ENCODE data around the gene TMEM72. TPM values are rescaled to one million over a fixed set of nuclear protein-coding genes. Genes with fewer than 3 reads are reported as not detected.

Gene TMEM72
- total RNA-seq, 3 donors from 2014 or later: 14.9 to 40.6 (median 17.4) TPM

- H3K9me3 ChIP-seq: no peaks in the 10 kb centered on the region
- peaks cover 2% of the 10 kb centered on the region for H3K4me1 ChIP-seq (ENCODE audit: low read depth)
- no peaks in the 10 kb centered on the region for H3K36me3 ChIP-seq (ENCODE audit: low read depth)
- no peak for DNase-seq
- H3K4me3 ChIP-seq: no peak overlapping the region
- no peak for TF ChIP-seq CTCF (IDR thresholded peaks at IDR 0.05)
- intact Hi-C loops (cut with DNase I, micrococcal nuclease): no loop called here
- no peak for ATAC-seq
These were observed 17.3 kb downstream of the TMEM72 start for GRCh38 chr10:44928462-44928861.

- DNase-seq: no peak
- H3K4me3 ChIP-seq: no peak overlapping the region
- H3K4me1 ChIP-seq (ENCODE audit: low read depth): peaks cover 2% of the 10 kb centered on the region
- no peaks in the 10 kb centered on the region for H3K36me3 ChIP-seq (ENCODE audit: low read depth)
- no peaks in the 10 kb centered on the region for H3K9me3 ChIP-seq
- intact Hi-C loops (cut with DNase I, micrococcal nuclease): no loop called here
- no peak for ATAC-seq
- no peak for TF ChIP-seq CTCF (IDR thresholded peaks at IDR 0.05)
These were observed 18.5 kb downstream of the TMEM72 start for GRCh38 chr10:44929356-44930255.

- Histone ChIP-seq H3K4me3 (no peak overlapping the region), H3K36me3 (ENCODE audit: low read depth) (no peaks in the 10 kb centered on the region), H3K4me1 (ENCODE audit: low read depth) (peaks cover 2% of the 10 kb centered on the region), H3K9me3 (no peaks in the 10 kb centered on the region)
- DNase-seq: no peak
- no peak for TF ChIP-seq CTCF (IDR thresholded peaks at IDR 0.05)
- intact Hi-C loops (cut with DNase I, micrococcal nuclease): no loop called here
- ATAC-seq: no peak
These were observed 19.9 kb downstream of the TMEM72 start for GRCh38 chr10:44930904-44931620.

GRCh38 chr10:44931621-44932516 is 20.7 kb downstream of the TMEM72 start:
- DNase-seq (no peak), ATAC-seq (no peak)
- Histone ChIP-seq H3K4me1 (ENCODE audit: low read depth) (peaks cover 2% of the 10 kb centered on the region), H3K4me3 (no peak overlapping the region), H3K9me3 (no peaks in the 10 kb centered on the region), H3K36me3 (ENCODE audit: low read depth) (no peaks in the 10 kb centered on the region)
- intact Hi-C loops (cut with DNase I, micrococcal nuclease): loop anchor here in 1 of 2 donors (2.0 kb wide), 1 partner anchor 43 kb away; no protein-coding TSS in a partner anchor
- no peak for TF ChIP-seq CTCF (IDR thresholded peaks at IDR 0.05)
